ENCODE results near the gene SEC16B. TPM values are rescaled to one million over a fixed set of nuclear protein-coding genes. Genes with fewer than 3 reads are reported as not detected.
A peak's percentile ranks its signal among the peaks of the same experiment; 100 is the strongest.

SEC16B gene
- total and polyA plus RNA-seq, 2 experiments from 2014 or later, result 0.53 to 0.63 TPM

GRCh38 chr1:177934461-177934860 is 35.4 kb downstream of the SEC16B start:
- no peaks in the 10 kb centered on the region for H3K36me3 ChIP-seq
- peaks cover 5% of the 10 kb centered on the region for H3K4me1 ChIP-seq (ENCODE audit: low read depth)
- no peak for TF ChIP-seq CTCF (IDR thresholded peaks at IDR 0.05; ENCODE audit: low read depth, low read length)
- no peak for DNase-seq (ENCODE audit: low read depth in 1 of 2, low spot score in 1 of 2)
- H3K9me3 ChIP-seq (ENCODE audit: low read depth), result no peaks in the 10 kb centered on the region
- no peak overlapping the region for H3K4me3 ChIP-seq
- no peaks in the 10 kb centered on the region for H3K27me3 ChIP-seq
- H3K27ac ChIP-seq, result no peak overlapping the region

GRCh38 chr1:177933881-177934280 is 36.0 kb downstream of the SEC16B start:
- peaks cover 5% of the 10 kb centered on the region for H3K4me1 ChIP-seq (ENCODE audit: low read depth)
- no peaks in the 10 kb centered on the region for H3K27me3 ChIP-seq
- TF ChIP-seq CTCF (IDR thresholded peaks at IDR 0.05; ENCODE audit: low read depth, low read length), result no peak
- peak in 1 of 2 donors; percentile 23 for DNase-seq (ENCODE audit: low read depth in 1 of 2, low spot score in 1 of 2)
- no peak overlapping the region for H3K4me3 ChIP-seq
- H3K27ac ChIP-seq, result no peak overlapping the region
- H3K36me3 ChIP-seq, result no peaks in the 10 kb centered on the region
- no peaks in the 10 kb centered on the region for H3K9me3 ChIP-seq (ENCODE audit: low read depth)

GRCh38 chr1:177932123-177932522 is 37.7 kb downstream of the SEC16B start:
- Histone ChIP-seq H3K9me3 (ENCODE audit: low read depth) (no peaks in the 10 kb centered on the region), H3K27me3 (no peaks in the 10 kb centered on the region), H3K4me1 (ENCODE audit: low read depth) (peaks cover 5% of the 10 kb centered on the region), H3K36me3 (no peaks in the 10 kb centered on the region), H3K27ac (no peak overlapping the region), H3K4me3 (no peak overlapping the region)
- no peak for TF ChIP-seq CTCF (IDR thresholded peaks at IDR 0.05; ENCODE audit: low read depth, low read length)
- DNase-seq (ENCODE audit: low read depth in 1 of 2, low spot score in 1 of 2), result no peak

DNA sequence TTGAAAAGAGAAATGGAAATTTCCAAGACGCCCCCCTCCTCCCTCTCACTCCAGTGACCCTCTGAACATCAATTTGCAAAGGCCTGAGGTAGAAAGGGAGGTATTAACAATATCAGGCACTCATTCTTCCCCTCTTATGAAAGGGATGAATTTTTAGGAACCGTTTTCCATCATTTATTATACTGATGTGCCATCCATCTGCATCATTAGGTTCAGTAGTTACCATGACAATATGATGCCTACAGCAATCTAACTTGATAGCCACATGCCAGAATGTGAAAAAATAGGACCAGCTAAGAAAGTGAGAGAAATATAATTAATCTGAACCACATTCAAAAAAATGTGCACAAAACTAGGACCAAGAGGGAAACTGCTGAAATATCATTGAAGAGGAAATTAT is 40.9 kb downstream of the SEC16B start:
- no peak for DNase-seq (ENCODE audit: low read depth in 1 of 2, low spot score in 1 of 2)
- H3K4me1 ChIP-seq (ENCODE audit: low read depth), result no peaks in the 10 kb centered on the region
- H3K36me3 ChIP-seq, result no peaks in the 10 kb centered on the region
- TF ChIP-seq CTCF (IDR thresholded peaks at IDR 0.05; ENCODE audit: low read depth, low read length), result no peak
- no peaks in the 10 kb centered on the region for H3K9me3 ChIP-seq (ENCODE audit: low read depth)
- H3K27ac ChIP-seq, result no peak overlapping the region
- no peaks in the 10 kb centered on the region for H3K27me3 ChIP-seq
- no peak overlapping the region for H3K4me3 ChIP-seq

GRCh38 chr1:177928194-177928593 is 41.7 kb downstream of the SEC16B start:
- Histone ChIP-seq H3K4me3 (no peak overlapping the region), H3K36me3 (no peaks in the 10 kb centered on the region), H3K27ac (no peak overlapping the region), H3K27me3 (no peaks in the 10 kb centered on the region), H3K9me3 (ENCODE audit: low read depth) (no peaks in the 10 kb centered on the region), H3K4me1 (ENCODE audit: low read depth) (no peaks in the 10 kb centered on the region)
- DNase-seq (ENCODE audit: low read depth in 1 of 2, low spot score in 1 of 2), result peak in 1 of 2 donors; percentile 35
- TF ChIP-seq CTCF (IDR thresholded peaks at IDR 0.05; ENCODE audit: low read depth, low read length), result no peak

All from cardiac muscle cell (in vitro differentiated cells and primary cell).